Eye (tissue), 1 donor: ENCODE results near the gene FBP1.
"Not testable (repeated sequence)": the region's sequence is repeated elsewhere in the genome, so short reads cannot be mapped to it uniquely, and the experiment has no call there.

Experiments
- DNase-seq: peaks from one replicate; pipeline ENCODE4 v3.0.0-alpha.2; 2015

Gene FBP1

DNA sequence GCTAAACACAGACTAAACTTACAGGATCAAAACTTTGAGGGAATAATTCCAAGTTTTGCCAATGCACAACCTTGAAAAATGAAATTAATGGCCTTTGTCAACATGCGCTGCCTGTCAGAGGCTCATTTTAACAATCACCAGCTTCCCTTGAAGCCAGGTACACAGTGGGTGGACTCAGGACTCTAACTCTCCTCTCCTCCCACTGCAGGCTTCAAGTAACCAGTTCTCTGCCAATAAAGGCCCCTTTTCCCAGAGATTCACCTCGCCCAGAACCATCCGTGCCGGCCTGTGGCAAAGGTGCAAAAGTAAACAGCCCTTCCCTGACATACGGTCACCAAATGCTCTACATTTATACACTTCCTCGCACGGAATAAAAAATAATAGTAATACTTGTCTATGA lies 27.2 kb downstream of the FBP1 start:
- no peak for DNase-seq

DNA sequence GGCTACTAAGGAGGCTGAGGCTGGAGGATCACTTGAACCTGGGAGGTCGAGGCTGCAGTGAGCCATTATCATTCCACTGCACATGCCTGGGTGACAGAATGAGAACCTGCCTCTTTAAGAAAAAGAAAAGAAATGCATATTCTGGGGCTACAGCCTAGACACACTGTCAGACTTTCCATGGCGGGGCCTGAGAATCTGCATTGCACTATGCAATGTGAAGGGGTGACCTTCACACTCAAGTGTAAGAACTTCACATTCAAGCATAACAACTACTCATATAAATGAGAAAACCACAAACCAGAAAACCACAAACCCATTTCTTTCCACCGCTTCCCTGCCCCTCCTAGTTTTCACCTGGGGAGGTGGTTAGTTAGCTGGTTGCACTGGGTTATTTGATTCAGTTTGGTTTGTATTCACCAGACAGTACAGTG lies 27.7 kb downstream of the FBP1 start:
- DNase-seq: no peak

DNA sequence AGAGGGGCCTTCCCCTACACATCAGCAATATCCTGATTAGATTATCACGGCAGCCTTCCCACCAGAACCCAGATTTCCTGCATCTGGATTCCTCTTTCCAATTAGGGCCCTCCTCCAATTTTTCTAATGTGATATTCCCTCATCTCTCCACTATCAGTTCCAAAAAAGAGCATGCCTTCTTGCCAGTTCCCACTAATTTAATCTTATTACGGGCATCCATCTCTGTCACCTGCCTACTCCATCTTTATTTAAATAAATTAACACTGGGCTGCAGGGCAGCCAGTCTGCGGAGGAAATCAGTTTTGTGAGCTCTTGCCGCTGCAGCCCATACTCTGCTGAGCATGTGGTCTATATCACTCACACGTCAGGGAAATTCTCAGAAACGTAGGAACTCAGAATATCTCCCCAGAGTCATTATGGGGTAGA lies 29.1 kb downstream of the FBP1 start:
- DNase-seq: peak; percentile 44

- no peak for DNase-seq
Measured at GRCh38 chr9:94607423-94607691, 32.0 kb downstream of the FBP1 start.

GRCh38 chr9:94606646-94607422 lies 32.5 kb downstream of the FBP1 start:
- no peak for DNase-seq

DNA sequence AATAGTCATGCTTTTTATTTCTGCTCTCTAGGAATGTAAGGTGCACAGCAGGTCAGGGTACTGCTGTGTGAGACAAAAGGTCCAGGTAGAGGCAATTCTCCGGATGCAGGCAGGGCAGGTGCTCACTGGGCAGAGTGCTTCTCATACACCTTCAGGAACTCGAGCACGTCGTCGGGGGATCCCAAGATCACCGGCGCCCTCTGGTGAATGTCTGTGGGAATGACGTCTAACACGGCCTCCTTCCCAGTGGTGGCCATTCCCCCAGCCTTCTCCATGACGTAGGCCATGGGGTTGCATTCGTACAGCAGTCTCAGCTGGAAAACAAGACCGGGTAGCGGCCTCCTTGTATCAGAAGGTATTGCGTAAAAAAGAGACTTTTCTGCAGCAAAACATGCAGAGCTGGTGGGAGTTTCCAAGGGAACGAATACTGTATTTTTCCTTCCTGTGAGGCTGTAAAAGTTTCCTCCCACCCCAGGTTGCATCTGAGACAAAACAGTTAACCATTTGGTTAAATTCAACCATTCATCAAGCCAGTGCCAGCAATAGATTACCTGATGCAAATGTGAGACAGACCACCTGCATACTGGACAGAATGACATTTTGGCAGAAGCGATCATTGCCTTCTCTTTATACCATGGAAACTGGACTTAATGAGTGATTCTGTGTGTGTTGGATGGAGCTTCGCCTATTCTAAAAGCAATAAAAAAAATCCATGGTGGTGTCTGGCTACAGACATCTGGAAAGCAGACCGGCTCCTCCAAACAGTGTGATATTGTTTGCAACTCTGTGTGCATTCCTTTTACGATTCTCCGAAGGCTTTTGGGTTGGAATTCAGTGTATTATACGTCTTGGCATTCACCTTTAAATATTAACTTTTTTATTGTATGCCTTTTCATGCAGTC lies 35.8 kb downstream of the FBP1 start:
- DNase-seq: peak; percentile 90

- no peak for DNase-seq
Measured at GRCh38 chr9:94602666-94603065, 36.7 kb downstream of the FBP1 start.

GRCh38 chr9:94600715-94601114 lies 38.6 kb downstream of the FBP1 start:
- no peak for DNase-seq

- DNase-seq: no peak
Measured at GRCh38 chr9:94600258-94600657, 39.1 kb downstream of the FBP1 start.

- no peak for DNase-seq
Measured at GRCh38 chr9:94599102-94599501, 40.2 kb downstream of the FBP1 start.

DNA sequence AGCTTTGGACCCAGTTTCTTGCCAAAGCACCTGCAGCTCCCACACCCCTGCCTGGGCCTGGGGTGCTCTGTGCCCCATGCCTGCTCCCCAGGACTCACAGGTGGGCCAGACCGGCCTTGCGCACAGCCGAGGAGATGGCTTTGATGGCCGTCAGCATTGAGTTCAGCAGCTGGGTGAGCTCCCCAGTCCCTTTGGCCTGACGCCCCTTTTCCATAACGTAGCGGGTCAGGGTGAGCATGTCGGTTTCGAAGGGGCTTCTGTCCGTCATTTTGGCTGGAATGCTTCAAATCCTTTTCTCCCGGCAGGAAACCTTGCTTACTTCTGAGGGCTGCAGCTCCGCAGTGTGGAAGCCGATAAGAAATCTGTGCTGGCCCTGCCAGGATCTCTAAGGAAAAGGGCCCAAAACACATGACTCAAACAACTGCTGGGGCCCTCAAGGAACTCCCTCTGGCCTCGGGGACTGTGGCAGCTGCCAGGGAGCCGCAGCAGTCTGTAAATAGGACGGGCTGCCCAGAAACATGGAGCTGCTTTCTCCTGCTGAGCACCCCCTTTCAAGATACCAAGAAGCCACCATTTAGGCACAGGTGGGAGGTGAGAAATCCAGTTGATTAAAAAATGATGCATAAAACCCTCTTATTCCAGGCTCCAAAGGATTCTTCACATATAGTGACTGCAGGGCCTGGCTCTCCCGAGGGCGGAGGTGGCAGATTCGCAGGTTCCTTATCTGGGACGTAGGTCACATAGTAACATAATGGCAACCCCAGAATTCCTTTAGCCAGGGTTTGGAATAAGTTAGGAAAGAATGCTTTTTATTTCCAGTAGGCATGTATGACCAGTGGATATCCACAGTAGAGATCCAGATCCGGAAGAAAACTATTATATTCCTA lies 45.6 kb downstream of the FBP1 start, which contains the start of gene FBP2:
Gene FBP2, minus strand, starts transcription at position 366 of the 887 bp plus-strand sequence. Its CDS starts 98 bp downstream, at position 268.
- no peak for DNase-seq

DNA sequence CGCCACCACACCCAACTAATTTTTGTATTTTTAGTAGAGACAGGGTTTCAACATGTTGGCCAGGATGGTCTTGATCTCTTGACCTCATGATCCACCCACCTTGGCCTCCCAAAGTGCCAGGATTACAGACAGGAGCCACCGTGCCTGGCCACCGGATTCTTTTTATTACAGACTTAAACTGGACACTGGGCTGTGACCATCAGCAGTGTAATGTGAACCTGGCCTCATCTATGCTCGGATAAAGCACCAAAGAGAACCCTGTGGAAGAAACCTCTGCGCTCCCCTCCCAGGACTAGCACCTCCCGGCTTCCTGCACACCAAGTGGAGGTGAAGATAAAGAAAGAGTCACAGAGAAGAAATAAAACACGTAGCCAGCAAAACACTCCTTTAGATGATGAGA lies 46.6 kb downstream of the FBP1 start:
- DNase-seq: not testable (repeated sequence)

GRCh38 chr9:94591876-94592275 lies 47.4 kb downstream of the FBP1 start:
- DNase-seq: no peak

DNA sequence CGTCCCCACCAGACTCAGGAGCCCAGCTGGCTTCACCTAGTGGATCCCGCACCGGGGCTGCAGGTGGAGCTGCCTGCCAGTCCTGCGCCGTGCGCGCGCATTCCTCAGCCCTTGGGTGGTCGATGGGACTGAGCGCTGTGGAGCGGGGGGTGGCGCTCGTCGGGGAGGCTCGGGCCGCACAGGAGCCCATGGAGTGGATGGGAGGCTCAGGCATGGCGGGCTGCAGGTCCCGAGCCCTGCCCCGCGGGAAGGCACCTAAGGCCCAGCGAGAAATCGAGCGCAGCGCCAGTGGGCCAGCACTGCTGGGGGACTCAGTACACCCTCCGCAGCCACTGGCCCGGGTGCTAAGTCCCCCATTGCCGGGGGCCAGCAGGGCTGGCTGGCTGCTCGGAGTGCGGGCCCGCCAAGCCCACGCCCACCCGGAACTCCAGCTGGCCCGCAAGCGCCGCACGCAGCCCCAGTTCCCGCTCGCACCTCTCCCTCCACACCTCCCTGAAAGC lies 48.2 kb downstream of the FBP1 start:
- not testable (repeated sequence) for DNase-seq

DNA sequence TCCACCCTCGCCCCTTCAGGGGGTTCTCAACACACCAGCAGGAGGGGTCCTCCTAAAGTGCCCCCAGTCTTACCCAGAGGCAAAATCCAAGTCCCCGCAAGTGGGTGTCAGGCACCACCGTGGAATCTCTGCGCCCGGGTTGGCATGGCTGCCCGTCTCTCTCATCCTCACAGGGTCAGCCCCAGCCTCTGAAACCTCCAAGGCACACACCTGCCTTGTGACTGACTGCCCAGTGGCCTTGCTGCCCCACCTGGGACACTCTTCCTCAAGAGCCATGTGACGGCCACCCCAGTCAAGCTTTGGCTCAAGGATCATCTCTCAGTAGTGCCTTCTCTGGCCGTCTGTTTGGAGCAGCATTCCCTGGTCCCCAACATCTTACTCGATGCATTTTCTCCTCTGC lies 50.6 kb downstream of the FBP1 start:
- DNase-seq: no peak

DNA sequence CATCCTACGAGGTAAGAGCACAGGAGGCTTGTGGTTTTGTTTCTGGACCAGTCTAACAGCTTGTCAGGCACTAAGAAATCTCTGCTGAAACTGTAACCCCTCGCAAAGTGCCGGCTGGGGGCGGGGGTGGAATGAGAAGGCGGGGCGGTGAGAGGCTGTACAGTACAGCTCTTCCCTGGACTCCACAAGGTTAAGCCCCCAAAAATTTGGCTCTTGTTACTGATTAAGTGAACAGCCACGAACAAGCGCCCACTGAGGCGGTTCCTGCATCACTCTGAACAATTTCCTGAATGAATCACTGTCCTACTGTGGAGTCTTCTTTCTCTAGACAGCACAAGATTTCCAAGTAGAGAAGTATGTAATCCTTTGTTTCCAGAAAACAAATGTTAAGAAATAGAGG lies 52.5 kb downstream of the FBP1 start:
- no peak for DNase-seq

- no peak for DNase-seq
Measured at GRCh38 chr9:94586316-94586715, 53.0 kb downstream of the FBP1 start.

GRCh38 chr9:94584555-94584954 lies 54.8 kb downstream of the FBP1 start:
- no peak for DNase-seq

GRCh38 chr9:94581728-94582127 lies 57.6 kb downstream of the FBP1 start:
- no peak for DNase-seq

DNA sequence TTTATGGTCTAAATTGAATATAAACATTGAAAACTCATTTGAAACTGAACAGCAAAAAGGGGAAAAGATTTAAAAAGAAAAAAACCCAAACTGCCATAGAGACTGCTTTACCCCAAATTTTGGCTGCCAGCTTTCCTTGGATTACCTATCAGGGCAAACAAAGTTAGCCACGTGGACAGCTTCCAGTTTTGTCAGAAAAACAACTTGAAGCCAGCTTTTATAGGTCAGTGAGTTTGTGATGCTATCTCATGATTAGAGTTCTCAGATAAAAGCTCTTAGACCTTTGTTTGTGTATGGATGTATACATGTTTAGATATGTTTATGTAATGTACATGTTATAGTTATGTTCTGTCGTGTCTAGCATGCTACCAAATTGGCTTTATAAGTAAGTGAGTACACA lies 61.7 kb downstream of the FBP1 start:
- DNase-seq: no peak

DNA sequence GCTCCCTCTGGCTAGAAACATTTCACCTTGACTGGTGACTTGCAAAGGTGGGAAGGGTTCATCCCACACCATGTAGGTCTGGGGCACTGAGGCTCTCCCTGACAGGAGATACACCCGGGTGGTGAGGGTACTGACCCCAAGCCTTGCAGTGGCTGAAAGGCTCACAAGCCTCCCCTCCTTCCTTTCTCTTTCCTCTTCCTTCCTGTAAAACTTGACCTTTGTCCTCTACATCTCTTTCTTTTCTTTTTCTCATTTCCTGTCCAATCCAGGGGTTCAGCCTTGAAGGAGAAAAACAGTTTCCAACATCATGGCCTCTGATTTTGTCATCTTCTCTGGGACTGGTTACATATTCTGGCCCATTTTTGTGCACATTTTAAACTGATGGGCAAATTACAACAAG lies 62.3 kb downstream of the FBP1 start:
- no peak for DNase-seq

GRCh38 chr9:94576131-94576530 lies 63.2 kb downstream of the FBP1 start:
- DNase-seq: no peak
